Osteocyte (in vitro differentiated cells): ENCODE results near the gene ANXA2. TPM values are rescaled to one million over a fixed set of nuclear protein-coding genes. Genes with fewer than 3 reads are reported as not detected.

Experiments used
- DNase-seq: peaks from one replicate; pipeline ENCODE4 v3.0.0; 2021; ENCODE audit warnings: mixed read lengths; ENCODE audit not compliant: unreplicated experiment; ENCODE audit errors: extremely low spot score
- H3K27ac Mint-ChIP-seq: one replicate; pipeline ENCODE4 v1.8.0; 2021; ENCODE audit warnings: mild to moderate bottlenecking, mixed read lengths; ENCODE audit not compliant: unreplicated experiment
- H3K27me3 Mint-ChIP-seq: one replicate; pipeline ENCODE4 v1.8.0; 2021; ENCODE audit warnings: mixed read lengths; ENCODE audit not compliant: unreplicated experiment
- H3K36me3 Mint-ChIP-seq: one replicate; pipeline ENCODE4 v1.8.0; 2021; ENCODE audit warnings: mixed read lengths; ENCODE audit not compliant: unreplicated experiment
- H3K4me1 Mint-ChIP-seq: one replicate; pipeline ENCODE4 v1.8.0; 2021; ENCODE audit warnings: mixed read lengths; ENCODE audit not compliant: unreplicated experiment
- H3K4me3 Mint-ChIP-seq: one replicate; pipeline ENCODE4 v1.8.0; 2021; ENCODE audit warnings: mild to moderate bottlenecking, moderate library complexity, mixed read lengths; ENCODE audit not compliant: unreplicated experiment
- H3K9me3 Mint-ChIP-seq: one replicate; pipeline ENCODE4 v1.8.0; 2021; ENCODE audit warnings: mixed read lengths; ENCODE audit not compliant: unreplicated experiment
- CTCF ChIP-seq: fragments of 200-600 bp; sonication (generic); IDR thresholded peaks from 2 replicates; pipeline ENCODE4 v1.5.0; 2021; ENCODE audit warnings: antibody characterized with exemption, mild to moderate bottlenecking, moderate library complexity
- total RNA-seq: library from RNA; stranded (reverse); gene quantifications from 2 replicates; pipeline ENCODE4 v1.2.1, GENCODE V29; 2021

Gene ANXA2
- total RNA-seq, 1 donor from 2014 or later = 2,961 TPM

DNA sequence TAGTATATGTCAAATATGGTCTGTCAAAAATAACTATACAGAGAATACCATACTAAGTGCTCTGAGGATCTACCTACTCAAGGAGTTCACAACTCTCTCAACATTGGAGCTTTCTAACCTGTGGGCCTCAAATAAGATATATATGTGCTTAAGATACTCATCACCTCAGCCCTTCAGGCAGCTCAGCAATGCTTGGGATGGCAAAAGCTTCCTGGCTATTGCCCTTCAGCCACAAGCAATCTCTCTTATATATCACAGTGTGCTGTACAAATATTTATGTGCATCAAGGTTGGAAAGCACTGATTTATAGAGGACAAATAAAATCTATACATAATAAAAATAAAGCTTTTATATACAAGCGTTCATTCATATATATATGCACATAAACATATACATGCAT is 40.9 kb upstream of the ANXA2 start:
- Mint-ChIP-seq H3K27me3 (no peaks in the 10 kb centered on the region), H3K4me1 (peaks cover 19% of the 10 kb centered on the region), H3K36me3 (peaks cover 20% of the 10 kb centered on the region), H3K9me3 (no peaks in the 10 kb centered on the region), H3K27ac (no peak overlapping the region), H3K4me3 (no peak overlapping the region)
- no peak for DNase-seq
- TF ChIP-seq CTCF = no peak

DNA sequence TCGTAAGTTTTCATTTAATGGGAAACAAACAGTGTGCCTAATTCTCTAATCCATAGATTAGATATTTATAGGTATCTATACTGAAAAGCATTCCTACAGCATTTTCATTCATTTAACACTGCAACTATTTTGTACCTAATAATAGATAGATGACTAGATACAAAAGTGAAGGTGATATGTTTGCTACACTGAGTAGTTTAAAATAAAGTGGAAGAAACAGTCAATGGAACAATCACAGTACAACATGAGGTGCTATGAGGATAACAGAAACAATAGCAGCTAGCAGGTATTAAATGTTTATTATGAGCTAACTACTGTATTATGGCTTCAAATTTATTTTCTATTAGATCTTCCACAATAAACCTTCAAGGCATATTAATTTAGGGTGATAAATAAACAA is 31.1 kb upstream of the ANXA2 start:
- no peaks in the 10 kb centered on the region for H3K27me3 Mint-ChIP-seq

DNA sequence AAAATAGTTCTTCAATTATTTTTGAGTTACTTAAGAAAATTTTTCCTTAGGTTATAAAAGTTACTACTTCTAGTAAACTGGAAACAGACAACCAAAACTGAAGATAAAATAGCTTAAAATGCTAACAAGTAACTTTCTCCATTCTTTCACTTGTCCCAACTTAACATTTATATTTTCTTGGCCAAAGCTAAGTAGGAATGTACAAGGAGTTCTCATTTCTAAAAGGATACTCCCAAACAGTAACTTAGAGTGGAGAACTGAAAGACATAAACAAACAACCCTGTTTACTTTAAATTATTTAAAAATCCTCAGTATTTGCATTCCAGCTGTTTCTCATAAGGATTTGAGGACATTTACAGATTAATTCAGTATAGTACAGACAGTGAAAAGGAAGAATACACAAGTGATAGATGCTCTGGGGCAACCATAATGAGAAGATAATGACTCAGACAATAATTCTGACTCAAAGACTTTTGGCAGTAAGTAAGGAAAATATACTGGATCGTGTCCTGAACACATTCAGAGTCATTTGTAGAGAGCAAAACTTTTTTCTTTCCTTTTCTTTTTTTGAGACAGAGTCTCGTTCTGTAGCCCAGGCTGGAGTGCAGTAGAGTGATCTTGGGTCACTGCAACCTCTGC is 29.2 kb upstream of the ANXA2 start:
- Mint-ChIP-seq H3K4me3 (peak overlapping the region; percentile 18), H3K27me3 (no peaks in the 10 kb centered on the region), H3K4me1 (peaks cover 52% of the 10 kb centered on the region), H3K27ac (peak overlapping the region; percentile 81), H3K9me3 (no peaks in the 10 kb centered on the region), H3K36me3 (peaks cover 24% of the 10 kb centered on the region)
- TF ChIP-seq CTCF = no peak
- no peak for DNase-seq

More for the DNA sequence above, 31.1 kb upstream of the ANXA2 start:
- no peak for DNase-seq
- Mint-ChIP-seq H3K27ac (no peak overlapping the region), H3K36me3 (peaks cover 22% of the 10 kb centered on the region), H3K9me3 (no peaks in the 10 kb centered on the region), H3K4me3 (no peak overlapping the region), H3K4me1 (peaks cover 33% of the 10 kb centered on the region)
- no peak for TF ChIP-seq CTCF

- no peaks in the 10 kb centered on the region for H3K27me3 Mint-ChIP-seq
- H3K36me3 Mint-ChIP-seq = peaks cover 14% of the 10 kb centered on the region
- H3K27ac Mint-ChIP-seq = peak overlapping the region; percentile 98
- H3K4me1 Mint-ChIP-seq = peaks cover 66% of the 10 kb centered on the region
- no peak for DNase-seq
- H3K4me3 Mint-ChIP-seq = no peak overlapping the region
- no peaks in the 10 kb centered on the region for H3K9me3 Mint-ChIP-seq
- no peak for TF ChIP-seq CTCF
Observed at GRCh38 chr15:60425461-60425860, 27.7 kb upstream of the ANXA2 start.

DNA sequence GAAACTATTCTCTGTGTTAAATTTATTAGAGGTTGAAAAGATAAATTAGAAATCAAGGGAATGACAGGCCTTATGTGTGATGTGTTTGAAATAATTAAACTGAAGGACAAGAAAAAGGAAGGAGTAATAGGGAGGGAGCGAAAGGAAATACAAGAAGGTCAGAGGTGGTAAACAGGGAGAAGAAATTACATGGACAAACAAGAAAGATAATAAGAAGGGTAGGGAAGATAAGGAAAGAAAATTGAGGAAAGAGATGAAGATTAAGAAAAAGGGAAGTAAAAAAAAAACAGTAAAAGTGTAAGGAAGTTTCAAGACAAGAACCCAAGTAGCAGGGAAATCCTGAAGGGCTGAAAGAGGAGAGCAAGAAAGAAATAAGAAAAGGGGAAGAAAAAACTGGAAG is 26.2 kb upstream of the ANXA2 start:
- H3K9me3 Mint-ChIP-seq = no peaks in the 10 kb centered on the region

More for the DNA sequence above, 26.2 kb upstream of the ANXA2 start:
- no peaks in the 10 kb centered on the region for H3K27me3 Mint-ChIP-seq
- no peak overlapping the region for H3K4me3 Mint-ChIP-seq
- peak overlapping the region; percentile 98 for H3K27ac Mint-ChIP-seq
- no peak for DNase-seq
- H3K4me1 Mint-ChIP-seq = peaks cover 77% of the 10 kb centered on the region
- TF ChIP-seq CTCF = no peak
- peaks cover 8% of the 10 kb centered on the region for H3K36me3 Mint-ChIP-seq
